Measurements from ENCODE around the gene CASKIN2. TPM values are rescaled to one million over a fixed set of nuclear protein-coding genes. Genes with fewer than 3 reads are reported as not detected.
A peak's percentile ranks its signal among the peaks of the same experiment; 100 is the strongest.

CASKIN2 gene
- total RNA-seq, 4 donors from 2014 or later = 9.5 to 12.2 (median 10.4) TPM

- Histone ChIP-seq H3K9me3 (no peaks in the 10 kb centered on the region), H3K36me3 (peaks cover 1 to 24% (median 5%) of the 10 kb centered on the region in 3 donors), H3K27me3 (no peaks in the 10 kb centered on the region), H3K4me1 (peaks cover 29 to 92% (median 51%) of the 10 kb centered on the region in 3 donors), H3K4me3 (peak overlapping the region in 3 of 4 donors; percentile 13 to 98 (median 94)), H3K27ac (peak overlapping the region; percentile 16 to 95 (median 92))
- intact Hi-C loops (cut with DNase I) = no loop called here
- no peak for DNase-seq
- 46 to 51% methylated on average over 2 of the region's 13 CpGs for WGBS, 2 donors
- TF ChIP-seq POLR2A (IDR thresholded peaks at IDR 0.05) = no peak
- TF ChIP-seq, protein P1, sequence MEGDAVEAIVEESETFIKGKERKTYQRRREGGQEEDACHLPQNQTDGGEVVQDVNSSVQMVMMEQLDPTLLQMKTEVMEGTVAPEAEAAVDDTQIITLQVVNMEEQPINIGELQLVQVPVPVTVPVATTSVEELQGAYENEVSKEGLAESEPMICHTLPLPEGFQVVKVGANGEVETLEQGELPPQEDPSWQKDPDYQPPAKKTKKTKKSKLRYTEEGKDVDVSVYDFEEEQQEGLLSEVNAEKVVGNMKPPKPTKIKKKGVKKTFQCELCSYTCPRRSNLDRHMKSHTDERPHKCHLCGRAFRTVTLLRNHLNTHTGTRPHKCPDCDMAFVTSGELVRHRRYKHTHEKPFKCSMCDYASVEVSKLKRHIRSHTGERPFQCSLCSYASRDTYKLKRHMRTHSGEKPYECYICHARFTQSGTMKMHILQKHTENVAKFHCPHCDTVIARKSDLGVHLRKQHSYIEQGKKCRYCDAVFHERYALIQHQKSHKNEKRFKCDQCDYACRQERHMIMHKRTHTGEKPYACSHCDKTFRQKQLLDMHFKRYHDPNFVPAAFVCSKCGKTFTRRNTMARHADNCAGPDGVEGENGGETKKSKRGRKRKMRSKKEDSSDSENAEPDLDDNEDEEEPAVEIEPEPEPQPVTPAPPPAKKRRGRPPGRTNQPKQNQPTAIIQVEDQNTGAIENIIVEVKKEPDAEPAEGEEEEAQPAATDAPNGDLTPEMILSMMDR (IDR thresholded peaks at IDR 0.05) = no peak
Measured at GRCh38 chr17:75511610-75512575, 3.4 kb downstream of the CASKIN2 start.

- DNase-seq = no peak
- Histone ChIP-seq H3K9me3 (no peaks in the 10 kb centered on the region), H3K27me3 (no peaks in the 10 kb centered on the region), H3K4me3 (peak overlapping the region in 3 of 4 donors; percentile 13 to 98 (median 94)), H3K36me3 (peaks cover 7 to 30% (median 11%) of the 10 kb centered on the region in 3 donors), H3K4me1 (peaks cover 28 to 89% (median 50%) of the 10 kb centered on the region in 3 donors), H3K27ac (peak overlapping the region; percentile 16 to 95 (median 92))
- no peak for TF ChIP-seq POLR2A (IDR thresholded peaks at IDR 0.05)
- TF ChIP-seq, protein P1 (IDR thresholded peaks at IDR 0.05) = no peak
- WGBS, 2 donors = 66 to 98% methylated on average over 4 of the region's 4 CpGs
- intact Hi-C loops (cut with DNase I) = no loop called here
Measured at GRCh38 chr17:75511270-75511609, 4.1 kb downstream of the CASKIN2 start.

- TF ChIP-seq, protein P1 (IDR thresholded peaks at IDR 0.05) = no peak
- no peak for TF ChIP-seq POLR2A (IDR thresholded peaks at IDR 0.05)
- no peaks in the 10 kb centered on the region for H3K27me3 ChIP-seq
- H3K27ac ChIP-seq = peak overlapping the region; percentile 28 to 93 (median 88)
- intact Hi-C loops (cut with DNase I) = loop anchor here (10.0 kb wide), 2 partner anchors 185 to 245 kb away; no protein-coding TSS in a partner anchor
- H3K4me3 ChIP-seq = peak overlapping the region in 2 of 4 donors; percentile 9 to 38
- peaks cover 23 to 77% (median 50%) of the 10 kb centered on the region in 3 donors for H3K4me1 ChIP-seq
- peaks cover 12 to 46% (median 13%) of the 10 kb centered on the region in 3 donors for H3K36me3 ChIP-seq
- no peaks in the 10 kb centered on the region for H3K9me3 ChIP-seq
- 65 to 90% methylated on average over 5 to 13 of the region's 19 CpGs for WGBS, 2 donors
- no peak for DNase-seq
Measured at GRCh38 chr17:75509528-75510258, 5.6 kb downstream of the CASKIN2 start.

- H3K27me3 ChIP-seq = no peaks in the 10 kb centered on the region
- WGBS, 2 donors = 72 to 80% methylated on average over 1 to 2 of the region's 5 CpGs
- H3K27ac ChIP-seq = peak overlapping the region; percentile 28 to 93 (median 88)
- intact Hi-C loops (cut with DNase I) = loop anchor here (10.0 kb wide), 2 partner anchors 184 to 246 kb away; no protein-coding TSS in a partner anchor
- no peaks in the 10 kb centered on the region for H3K9me3 ChIP-seq
- H3K4me3 ChIP-seq = peak overlapping the region in 2 of 4 donors; percentile 9 to 38
- DNase-seq = no peak
- H3K36me3 ChIP-seq = peaks cover 12 to 53% (median 14%) of the 10 kb centered on the region in 3 donors
- TF ChIP-seq, protein P1 (IDR thresholded peaks at IDR 0.05) = no peak
- TF ChIP-seq POLR2A (IDR thresholded peaks at IDR 0.05) = no peak
- H3K4me1 ChIP-seq = peaks cover 17 to 73% (median 45%) of the 10 kb centered on the region in 3 donors
Measured at GRCh38 chr17:75508931-75509361, 6.4 kb downstream of the CASKIN2 start.

Measured in esophagus squamous epithelium (tissue), 5 donors.